ENCODE results near the gene KCNMB2.

KCNMB2 gene

GRCh38 chr3:178808748-178809147 lies 272.5 kb downstream of the KCNMB2 start:
- no peaks in the 10 kb centered on the region for H3K9me3 ChIP-seq (ENCODE audit: low read length)
- H3K27me3 ChIP-seq (ENCODE audit: insufficient read depth, low read length), result no peaks in the 10 kb centered on the region
- H3K4me3 ChIP-seq (ENCODE audit: low read length), result no peak overlapping the region
- no peaks in the 10 kb centered on the region for H3K36me3 ChIP-seq (ENCODE audit: insufficient read depth, low read length)
- H3K4me1 ChIP-seq (ENCODE audit: insufficient read depth, low read length), result no peaks in the 10 kb centered on the region
- no peak overlapping the region for H2AFZ ChIP-seq (ENCODE audit: low read depth, low read length)

GRCh38 chr3:178810181-178810580 lies 273.9 kb downstream of the KCNMB2 start:
- Histone ChIP-seq H3K9me3 (ENCODE audit: low read length) (no peaks in the 10 kb centered on the region), H3K27me3 (ENCODE audit: insufficient read depth, low read length) (no peaks in the 10 kb centered on the region), H2AFZ (ENCODE audit: low read depth, low read length) (no peak overlapping the region), H3K4me1 (ENCODE audit: insufficient read depth, low read length) (no peaks in the 10 kb centered on the region), H3K4me3 (ENCODE audit: low read length) (no peak overlapping the region), H3K36me3 (ENCODE audit: insufficient read depth, low read length) (no peaks in the 10 kb centered on the region)

GRCh38 chr3:178822722-178823121 lies 286.5 kb downstream of the KCNMB2 start:
- H3K27me3 ChIP-seq (ENCODE audit: insufficient read depth, low read length), result no peaks in the 10 kb centered on the region
- no peak overlapping the region for H2AFZ ChIP-seq (ENCODE audit: low read depth, low read length)
- H3K36me3 ChIP-seq (ENCODE audit: insufficient read depth, low read length), result no peaks in the 10 kb centered on the region
- H3K4me3 ChIP-seq (ENCODE audit: low read length), result no peak overlapping the region
- no peaks in the 10 kb centered on the region for H3K9me3 ChIP-seq (ENCODE audit: low read length)
- H3K4me1 ChIP-seq (ENCODE audit: insufficient read depth, low read length), result no peaks in the 10 kb centered on the region

DNA sequence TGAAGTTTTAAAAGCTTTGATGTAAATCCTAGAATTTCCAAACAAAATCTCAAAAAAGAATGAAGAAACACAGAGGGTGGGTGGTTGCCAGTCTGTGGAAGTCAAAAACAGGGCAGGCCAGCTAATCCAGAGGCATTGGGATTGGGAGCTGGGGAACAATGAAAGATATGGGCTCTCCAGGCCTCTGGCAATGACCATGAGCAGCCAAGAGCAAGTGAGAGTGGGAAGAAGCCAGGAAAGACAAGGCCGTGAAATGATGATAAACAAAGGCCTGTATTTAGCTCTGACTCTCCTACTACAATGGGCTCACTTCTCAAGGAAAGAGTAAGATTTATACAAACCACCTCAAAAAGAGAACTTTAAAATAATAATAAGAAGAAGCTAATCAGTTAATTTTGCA lies 286.9 kb downstream of the KCNMB2 start:
- no peak overlapping the region for H3K4me3 ChIP-seq (ENCODE audit: low read length)
- H3K9me3 ChIP-seq (ENCODE audit: low read length), result no peaks in the 10 kb centered on the region
- no peaks in the 10 kb centered on the region for H3K4me1 ChIP-seq (ENCODE audit: insufficient read depth, low read length)
- no peaks in the 10 kb centered on the region for H3K36me3 ChIP-seq (ENCODE audit: insufficient read depth, low read length)
- H3K27me3 ChIP-seq (ENCODE audit: insufficient read depth, low read length), result no peaks in the 10 kb centered on the region
- no peak overlapping the region for H2AFZ ChIP-seq (ENCODE audit: low read depth, low read length)

DNA sequence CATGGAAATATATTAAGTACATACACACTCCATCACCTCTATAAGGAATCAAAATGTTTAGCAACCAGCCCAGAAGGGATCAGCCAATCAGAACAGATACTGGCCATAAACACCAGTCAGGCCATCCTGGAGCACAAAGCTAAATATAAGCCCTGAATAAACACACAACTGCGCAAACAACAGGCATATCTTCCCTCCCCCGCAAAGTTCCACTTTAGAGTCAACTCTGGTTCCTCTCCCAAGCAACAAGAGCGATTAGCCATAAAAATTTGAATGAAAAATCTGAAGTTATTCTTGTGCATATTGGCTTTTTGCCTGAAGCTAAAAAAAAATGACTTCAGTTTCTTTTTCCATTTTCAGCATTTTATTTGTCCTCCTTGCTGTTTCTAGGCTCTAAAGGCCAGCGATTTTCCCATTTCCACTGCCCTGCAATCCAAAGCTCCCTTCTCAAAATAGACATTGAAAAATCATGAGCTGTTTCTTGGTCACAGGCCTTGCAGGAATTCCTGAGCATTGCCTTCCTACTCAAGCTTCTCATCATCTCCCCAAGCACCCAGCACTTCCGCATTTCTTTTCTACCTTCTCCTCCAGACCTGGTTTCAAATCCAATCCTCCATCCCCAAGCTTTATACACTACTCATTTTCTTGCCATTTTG lies 287.5 kb downstream of the KCNMB2 start:
- H3K36me3 ChIP-seq (ENCODE audit: insufficient read depth, low read length), result no peaks in the 10 kb centered on the region
- no peaks in the 10 kb centered on the region for H3K27me3 ChIP-seq (ENCODE audit: insufficient read depth, low read length)
- no peak overlapping the region for H3K4me3 ChIP-seq (ENCODE audit: low read length)
- H3K4me1 ChIP-seq (ENCODE audit: insufficient read depth, low read length), result no peaks in the 10 kb centered on the region
- no peak overlapping the region for H2AFZ ChIP-seq (ENCODE audit: low read depth, low read length)
- H3K9me3 ChIP-seq (ENCODE audit: low read length), result no peaks in the 10 kb centered on the region

- H3K36me3 ChIP-seq (ENCODE audit: insufficient read depth, low read length), result no peaks in the 10 kb centered on the region
- no peak overlapping the region for H2AFZ ChIP-seq (ENCODE audit: low read depth, low read length)
- no peaks in the 10 kb centered on the region for H3K9me3 ChIP-seq (ENCODE audit: low read length)
- no peak overlapping the region for H3K4me3 ChIP-seq (ENCODE audit: low read length)
- no peaks in the 10 kb centered on the region for H3K4me1 ChIP-seq (ENCODE audit: insufficient read depth, low read length)
- H3K27me3 ChIP-seq (ENCODE audit: insufficient read depth, low read length), result no peaks in the 10 kb centered on the region
These were observed 290.3 kb downstream of the KCNMB2 start for GRCh38 chr3:178826435-178827123.

DNA sequence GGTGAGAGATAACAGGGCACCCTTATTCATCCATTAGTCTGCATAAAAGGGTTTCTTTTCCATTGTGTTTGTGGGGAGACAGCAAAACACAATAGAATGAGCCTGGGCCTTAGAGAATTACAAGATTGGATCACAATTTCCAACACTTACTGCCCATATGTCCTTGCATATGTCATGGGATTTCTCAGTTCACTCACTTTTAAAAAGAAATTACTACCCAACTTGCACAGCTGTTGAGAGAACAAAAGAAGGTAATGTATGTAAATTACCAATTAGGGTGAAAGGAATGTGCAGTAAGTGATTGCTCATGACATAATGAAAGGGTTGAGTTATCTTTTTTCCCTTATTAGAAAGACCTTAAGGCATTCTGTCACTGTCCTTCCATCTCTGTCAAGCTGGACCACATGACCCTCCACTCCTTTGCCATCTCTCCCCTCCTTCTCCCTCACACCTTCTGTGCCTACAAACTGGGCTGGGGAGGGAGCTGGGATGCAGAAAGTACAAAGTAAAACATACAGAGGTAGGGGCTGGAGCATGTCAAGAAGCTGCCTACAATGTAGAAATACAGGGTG lies 291.1 kb downstream of the KCNMB2 start:
- H3K4me3 ChIP-seq (ENCODE audit: low read length), result no peak overlapping the region
- no peak overlapping the region for H2AFZ ChIP-seq (ENCODE audit: low read depth, low read length)
- no peaks in the 10 kb centered on the region for H3K9me3 ChIP-seq (ENCODE audit: low read length)
- H3K27me3 ChIP-seq (ENCODE audit: insufficient read depth, low read length), result no peaks in the 10 kb centered on the region
- no peaks in the 10 kb centered on the region for H3K36me3 ChIP-seq (ENCODE audit: insufficient read depth, low read length)
- no peaks in the 10 kb centered on the region for H3K4me1 ChIP-seq (ENCODE audit: insufficient read depth, low read length)

DNA sequence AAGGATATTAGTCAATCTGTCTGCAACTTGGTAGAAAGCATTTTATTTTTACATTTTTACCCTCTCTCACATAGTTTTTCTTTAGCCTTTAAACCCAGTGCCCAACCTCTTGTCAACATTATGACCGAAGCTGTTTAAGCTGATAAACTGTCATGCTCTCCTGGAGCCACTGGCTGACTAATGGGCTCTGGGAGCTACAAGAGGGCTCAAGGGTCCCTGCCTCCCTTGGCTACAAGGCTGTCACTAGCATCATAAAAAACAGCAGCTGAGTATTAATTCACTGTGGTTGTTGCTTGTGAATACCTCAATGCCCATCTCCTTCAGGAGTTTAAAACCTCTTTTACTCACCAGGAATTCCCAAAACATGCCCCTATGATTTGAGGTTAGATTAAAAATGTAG lies 297.5 kb downstream of the KCNMB2 start:
- H2AFZ ChIP-seq (ENCODE audit: low read depth, low read length), result no peak overlapping the region
- H3K36me3 ChIP-seq (ENCODE audit: insufficient read depth, low read length), result no peaks in the 10 kb centered on the region
- no peak overlapping the region for H3K4me3 ChIP-seq (ENCODE audit: low read length)
- no peaks in the 10 kb centered on the region for H3K27me3 ChIP-seq (ENCODE audit: insufficient read depth, low read length)
- no peaks in the 10 kb centered on the region for H3K4me1 ChIP-seq (ENCODE audit: insufficient read depth, low read length)
- H3K9me3 ChIP-seq (ENCODE audit: low read length), result no peaks in the 10 kb centered on the region

DNA sequence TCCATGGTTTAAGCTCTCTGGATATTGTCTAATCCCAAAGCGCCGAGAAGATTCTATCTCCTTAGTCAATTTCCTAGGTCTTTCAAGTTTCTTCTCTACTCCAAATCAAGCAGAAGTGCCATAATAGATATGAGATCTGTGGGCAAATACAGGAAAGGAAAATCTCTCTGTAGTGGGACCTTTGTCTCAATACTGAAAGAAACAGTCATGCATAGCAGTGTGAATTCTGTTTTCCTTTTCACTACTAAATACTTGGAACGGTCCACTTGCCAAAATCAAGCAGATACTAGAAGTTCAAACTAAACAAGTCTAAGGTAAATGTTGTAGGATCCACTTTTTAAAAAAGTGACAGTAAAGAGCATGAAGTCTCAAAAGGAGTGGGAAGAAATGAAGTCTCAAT lies 298.8 kb downstream of the KCNMB2 start:
- no peaks in the 10 kb centered on the region for H3K9me3 ChIP-seq (ENCODE audit: low read length)
- H3K4me3 ChIP-seq (ENCODE audit: low read length), result no peak overlapping the region
- no peaks in the 10 kb centered on the region for H3K4me1 ChIP-seq (ENCODE audit: insufficient read depth, low read length)
- H2AFZ ChIP-seq (ENCODE audit: low read depth, low read length), result no peak overlapping the region
- no peaks in the 10 kb centered on the region for H3K27me3 ChIP-seq (ENCODE audit: insufficient read depth, low read length)
- H3K36me3 ChIP-seq (ENCODE audit: insufficient read depth, low read length), result no peaks in the 10 kb centered on the region

DNA sequence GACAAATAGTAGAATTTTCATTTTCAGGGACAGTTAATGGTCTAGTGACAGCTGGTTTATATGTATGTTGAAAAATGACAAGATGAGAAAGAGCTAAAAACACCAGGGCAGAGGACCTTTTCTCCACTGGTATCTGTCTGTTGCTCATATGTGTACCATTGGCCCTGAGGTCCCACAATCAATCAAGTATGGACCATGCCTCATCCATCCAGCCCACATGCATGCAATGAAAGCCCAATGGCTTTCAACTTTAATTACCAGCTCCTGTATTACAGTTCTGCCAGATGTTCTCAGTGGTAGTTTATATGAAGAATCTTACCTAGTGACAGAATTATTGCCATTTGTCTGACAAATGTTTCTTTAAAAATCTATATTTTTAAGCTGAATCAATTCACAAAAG lies 301.3 kb downstream of the KCNMB2 start:
- H3K9me3 ChIP-seq (ENCODE audit: low read length), result no peaks in the 10 kb centered on the region
- no peaks in the 10 kb centered on the region for H3K36me3 ChIP-seq (ENCODE audit: insufficient read depth, low read length)
- no peak overlapping the region for H2AFZ ChIP-seq (ENCODE audit: low read depth, low read length)

GRCh38 chr3:178840586-178840985 lies 304.4 kb downstream of the KCNMB2 start:
- Histone ChIP-seq H2AFZ (ENCODE audit: low read depth, low read length) (no peak overlapping the region), H3K27me3 (ENCODE audit: insufficient read depth, low read length) (no peaks in the 10 kb centered on the region), H3K36me3 (ENCODE audit: insufficient read depth, low read length) (no peaks in the 10 kb centered on the region), H3K9me3 (ENCODE audit: low read length) (no peaks in the 10 kb centered on the region), H3K4me3 (ENCODE audit: low read length) (no peak overlapping the region), H3K4me1 (ENCODE audit: insufficient read depth, low read length) (no peaks in the 10 kb centered on the region)

More for the DNA sequence above, 301.3 kb downstream of the KCNMB2 start:
- Histone ChIP-seq H3K27me3 (ENCODE audit: insufficient read depth, low read length) (no peaks in the 10 kb centered on the region), H3K4me3 (ENCODE audit: low read length) (no peak overlapping the region), H3K4me1 (ENCODE audit: insufficient read depth, low read length) (no peaks in the 10 kb centered on the region)

DNA sequence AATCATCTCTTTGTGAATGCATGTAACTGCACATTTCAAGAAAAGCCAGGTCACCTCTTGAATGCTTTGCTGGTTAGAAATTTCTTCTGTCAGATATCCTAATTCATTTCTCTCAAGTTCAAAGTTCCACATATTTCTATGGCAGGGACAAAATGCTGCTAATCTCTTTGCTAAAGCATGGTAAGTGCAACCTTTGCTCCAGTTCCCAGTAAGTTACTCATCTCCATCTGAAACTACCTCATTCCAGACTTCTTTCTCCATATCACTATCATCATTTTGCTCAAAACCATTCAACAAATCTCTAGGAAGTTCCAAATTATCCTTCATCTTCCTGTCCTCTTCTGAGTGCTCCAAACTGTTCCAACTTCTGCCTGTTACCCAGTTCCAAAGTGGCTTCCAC lies 304.8 kb downstream of the KCNMB2 start:
- Histone ChIP-seq H3K4me1 (ENCODE audit: insufficient read depth, low read length) (no peaks in the 10 kb centered on the region), H3K4me3 (ENCODE audit: low read length) (no peak overlapping the region), H2AFZ (ENCODE audit: low read depth, low read length) (no peak overlapping the region), H3K9me3 (ENCODE audit: low read length) (no peaks in the 10 kb centered on the region), H3K27me3 (ENCODE audit: insufficient read depth, low read length) (no peaks in the 10 kb centered on the region), H3K36me3 (ENCODE audit: insufficient read depth, low read length) (no peaks in the 10 kb centered on the region)

DNA sequence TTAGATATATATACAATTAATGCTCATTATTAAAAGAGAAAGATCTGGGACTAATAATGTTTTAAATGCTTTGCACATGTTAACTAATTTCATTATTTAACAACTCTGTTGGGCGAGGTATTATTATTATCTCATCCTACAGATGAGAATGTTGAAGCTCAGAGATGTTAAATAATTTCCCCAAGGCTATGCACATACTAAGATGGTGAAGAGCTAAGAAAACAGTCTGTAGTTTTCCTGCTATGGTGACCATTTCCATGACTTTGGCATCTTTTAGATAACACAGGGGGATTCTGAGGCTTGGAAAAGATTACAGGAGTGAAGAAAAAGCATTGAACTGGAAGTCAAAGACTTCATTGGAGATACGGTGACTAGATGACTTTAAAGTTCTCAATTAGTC lies 308.7 kb downstream of the KCNMB2 start:
- H2AFZ ChIP-seq (ENCODE audit: low read depth, low read length), result no peak overlapping the region
- no peaks in the 10 kb centered on the region for H3K9me3 ChIP-seq (ENCODE audit: low read length)
- H3K4me3 ChIP-seq (ENCODE audit: low read length), result no peak overlapping the region
- H3K27me3 ChIP-seq (ENCODE audit: insufficient read depth, low read length), result no peaks in the 10 kb centered on the region
- H3K4me1 ChIP-seq (ENCODE audit: insufficient read depth, low read length), result no peaks in the 10 kb centered on the region
- H3K36me3 ChIP-seq (ENCODE audit: insufficient read depth, low read length), result no peaks in the 10 kb centered on the region
